ENCODE data around the gene RAB39A.

RAB39A gene

GRCh38 chr11:107962181-107962580 is 33.9 kb downstream of the RAB39A start:
- no peak for DNase-seq (ENCODE audit: low read depth)

- DNase-seq (ENCODE audit: low read depth): no peak
Observed at GRCh38 chr11:107963091-107963490, 34.8 kb downstream of the RAB39A start.

GRCh38 chr11:107969219-107969618 is 41.0 kb downstream of the RAB39A start:
- DNase-seq (ENCODE audit: low read depth): no peak

GRCh38 chr11:107970049-107970448 is 41.8 kb downstream of the RAB39A start:
- no peak for DNase-seq (ENCODE audit: low read depth)

- DNase-seq (ENCODE audit: low read depth): no peak
Observed at GRCh38 chr11:107973641-107974040, 45.4 kb downstream of the RAB39A start.

- DNase-seq (ENCODE audit: low read depth): no peak
Observed at GRCh38 chr11:107988397-107989158, 60.3 kb downstream of the RAB39A start.

GRCh38 chr11:107991868-107992414 is 63.7 kb downstream of the RAB39A start:
- no peak for DNase-seq (ENCODE audit: low read depth)

GRCh38 chr11:107996006-107996776 is 67.9 kb downstream of the RAB39A start:
- DNase-seq (ENCODE audit: low read depth): no peak

- no peak for DNase-seq (ENCODE audit: low read depth)
Observed at GRCh38 chr11:107998761-107999160, 70.5 kb downstream of the RAB39A start.

- no peak for DNase-seq (ENCODE audit: low read depth)
Observed at GRCh38 chr11:107999759-108000455, 71.7 kb downstream of the RAB39A start.

- DNase-seq (ENCODE audit: low read depth): no peak
Observed at GRCh38 chr11:108002476-108002875, 74.2 kb downstream of the RAB39A start.

- DNase-seq (ENCODE audit: low read depth): no peak
Observed at GRCh38 chr11:108003623-108004022, 75.4 kb downstream of the RAB39A start.

GRCh38 chr11:108007819-108008218 is 79.6 kb downstream of the RAB39A start:
- DNase-seq (ENCODE audit: low read depth): no peak

- DNase-seq (ENCODE audit: low read depth): peak; percentile 86
Observed at GRCh38 chr11:108008656-108009496, 80.6 kb downstream of the RAB39A start, which contains the start of gene CUL5. CUL5 (plus strand) TSS chr11:108008898; CDS start chr11:108009349, 451 bp downstream.

- no peak for DNase-seq (ENCODE audit: low read depth)
Observed at GRCh38 chr11:108009497-108010370, 81.5 kb downstream of the RAB39A start.

- DNase-seq (ENCODE audit: low read depth): no peak
Observed at GRCh38 chr11:108012139-108012725, 84.0 kb downstream of the RAB39A start.
